HG03571 (cell line): Measurements from ENCODE around the gene ANKRD27.
"Not testable (repeated sequence)": the region's sequence is repeated elsewhere in the genome, so short reads cannot be mapped to it uniquely, and the experiment has no call there.

Experiments
- ATAC-seq: cut with Tn5 transposase; IDR thresholded peaks from one replicate; pipeline ENCODE4 v1.9.1; 2021; ENCODE audit not compliant: unreplicated experiment

Gene ANKRD27

DNA sequence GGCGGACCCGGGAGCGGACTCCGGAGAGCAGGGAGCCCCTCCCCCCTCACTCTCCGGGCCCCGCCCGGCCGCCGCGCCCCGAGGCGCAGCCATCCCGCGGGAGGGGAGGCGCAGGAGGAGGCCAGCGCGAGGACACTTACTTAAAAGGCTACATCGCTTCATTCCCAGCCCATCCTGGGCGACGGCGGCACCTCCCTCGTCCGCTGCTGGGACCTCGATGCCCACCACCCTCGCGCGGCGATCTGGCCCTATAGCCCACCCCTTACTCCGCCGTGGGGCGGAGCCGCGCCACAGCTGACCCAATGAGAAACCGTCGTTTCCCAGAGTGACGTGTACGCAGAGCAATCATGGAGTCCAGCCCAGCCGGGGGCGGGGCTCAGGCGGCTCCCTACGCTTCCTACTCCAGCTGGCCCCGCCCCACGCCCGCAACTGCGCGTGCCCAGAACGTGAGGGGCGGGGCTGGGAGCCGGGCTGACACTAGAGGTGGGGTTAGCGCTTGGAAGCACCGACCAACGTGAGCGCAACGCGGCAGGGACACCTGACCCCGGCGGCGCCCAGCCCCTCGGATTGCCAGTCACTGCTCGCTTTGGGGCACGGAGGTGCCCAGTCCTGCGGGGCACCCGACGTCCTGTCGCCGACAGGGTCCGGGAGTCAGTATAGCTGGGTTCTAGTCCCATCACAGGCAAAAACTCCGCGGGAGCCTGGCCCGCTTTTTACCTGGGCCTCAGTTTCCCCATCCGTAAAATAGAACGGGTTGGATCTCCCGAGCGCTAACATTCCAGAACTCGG lies at the start of gene ANKRD27:
Gene ANKRD27 (minus strand): TSS at position 250 of the 789 bp plus-strand sequence. CDS start 16,165 bp downstream, outside the sequence.
- peak; percentile 96 for ATAC-seq

DNA sequence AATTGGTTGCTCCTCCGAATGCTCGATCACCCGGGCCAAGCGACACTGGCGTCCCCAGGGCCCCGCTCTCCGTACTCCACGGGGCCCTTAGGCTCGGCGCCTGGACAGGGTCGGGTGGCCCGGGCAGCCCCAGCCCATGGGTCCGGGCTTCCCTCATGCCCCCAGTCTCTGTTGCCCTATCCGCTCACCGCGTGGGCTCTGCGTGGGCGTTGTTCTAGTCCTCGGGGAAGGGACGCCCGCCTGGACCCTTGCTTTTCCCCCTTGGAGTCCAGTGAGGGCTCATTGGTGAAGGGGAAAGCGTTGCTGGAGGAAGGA lies 45.9 kb upstream of the ANKRD27 start:
- ATAC-seq, result no peak

DNA sequence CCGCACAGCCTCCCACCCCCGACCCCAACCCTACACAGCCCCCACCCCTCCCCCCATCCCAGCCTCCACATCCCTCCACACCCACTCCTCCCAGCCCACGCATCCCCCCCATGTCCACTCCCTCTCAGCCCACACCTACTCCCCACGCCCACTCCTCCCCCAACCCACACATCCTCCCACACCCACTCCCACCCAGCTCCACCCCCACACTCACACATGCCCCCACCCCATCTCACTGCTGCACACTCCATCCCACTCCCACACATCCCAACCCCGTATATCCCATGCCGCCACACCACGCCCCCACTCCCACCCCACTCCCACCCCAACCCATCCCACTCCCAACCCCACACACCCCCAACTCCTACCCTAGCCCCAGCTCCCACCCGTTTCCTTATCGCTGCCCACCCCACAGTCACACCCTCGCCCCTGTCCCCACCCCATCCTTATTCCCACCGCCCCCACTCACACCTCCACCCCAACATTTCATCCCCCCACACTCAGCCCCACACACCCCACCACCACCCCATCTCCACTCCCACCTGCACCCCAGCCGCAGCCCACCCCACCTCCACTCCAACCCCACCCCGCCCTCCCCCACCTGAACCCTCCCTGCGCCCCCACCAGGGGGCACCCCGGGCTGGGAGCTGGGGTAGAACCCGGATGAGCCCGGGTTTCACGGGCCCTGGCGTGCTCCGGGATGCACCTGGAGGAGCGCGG lies 45.4 kb upstream of the ANKRD27 start:
- ATAC-seq, result no peak

DNA sequence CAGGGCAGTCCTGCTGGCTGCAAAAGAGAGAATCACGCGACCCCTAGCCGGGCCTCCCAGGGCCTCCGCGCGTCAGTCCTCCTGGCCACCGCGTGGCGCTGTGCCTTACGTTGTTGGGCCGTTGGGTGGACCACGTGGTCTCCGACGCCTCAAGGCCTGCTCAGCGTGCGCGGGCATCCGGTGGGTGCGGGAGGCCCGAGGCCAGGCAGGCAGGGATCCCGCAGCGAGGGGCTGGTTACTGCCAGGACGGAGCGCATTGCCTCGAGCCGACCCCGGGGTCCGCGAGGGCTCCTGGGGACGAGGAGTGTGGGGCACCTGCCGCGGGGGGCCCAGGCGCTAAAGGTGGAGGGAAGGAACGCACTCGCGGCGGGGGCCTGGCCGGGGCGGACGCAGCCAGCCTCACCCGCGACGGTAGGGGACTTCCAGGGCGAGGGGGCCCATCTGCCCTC lies 44.7 kb upstream of the ANKRD27 start, which contains the start of gene TDRD12:
Gene TDRD12 (plus strand): TSS at position 157 of the 449 bp plus-strand sequence. CDS start 306 bp downstream, outside the sequence.
- no peak for ATAC-seq

DNA sequence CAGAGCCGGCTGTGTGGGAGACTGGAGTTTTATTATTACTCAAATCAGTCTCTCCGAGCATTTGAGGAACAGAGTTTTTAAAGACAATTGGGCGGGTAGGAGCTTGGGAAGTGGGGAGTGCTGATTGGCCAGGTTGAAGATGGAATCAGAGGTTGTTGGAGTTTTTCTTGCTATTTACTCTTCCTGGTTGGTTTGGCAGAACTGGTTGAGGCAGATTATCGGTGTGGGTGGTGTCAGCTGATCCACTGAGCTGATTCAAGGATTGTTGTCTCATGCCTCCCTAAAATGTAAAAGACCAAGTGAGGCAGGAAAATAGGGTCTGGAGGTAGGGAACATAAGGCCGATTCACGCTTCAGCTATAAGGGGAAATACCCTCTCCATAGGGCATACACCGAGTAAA lies 43.3 kb upstream of the ANKRD27 start:
- no peak for ATAC-seq

DNA sequence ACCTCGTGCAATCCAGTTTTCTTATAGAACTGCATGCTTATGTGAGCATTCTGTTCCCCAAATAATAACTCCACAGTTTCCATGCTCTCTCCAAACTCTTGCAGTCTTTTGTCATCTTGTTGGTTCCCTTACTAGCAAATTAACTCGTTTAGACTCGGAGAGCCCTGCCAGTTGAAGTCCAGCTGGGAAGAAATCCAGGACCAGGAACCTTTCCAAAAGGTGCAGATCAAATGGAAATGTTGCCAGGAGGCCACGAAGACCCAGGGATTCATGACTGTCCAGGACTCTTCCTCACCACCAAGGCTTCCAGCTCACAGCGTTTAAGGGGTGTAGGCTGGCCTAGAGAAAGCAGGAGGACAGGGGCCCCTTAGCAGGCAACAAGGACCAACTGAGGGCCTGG lies 42.5 kb upstream of the ANKRD27 start:
- ATAC-seq, result no peak

DNA sequence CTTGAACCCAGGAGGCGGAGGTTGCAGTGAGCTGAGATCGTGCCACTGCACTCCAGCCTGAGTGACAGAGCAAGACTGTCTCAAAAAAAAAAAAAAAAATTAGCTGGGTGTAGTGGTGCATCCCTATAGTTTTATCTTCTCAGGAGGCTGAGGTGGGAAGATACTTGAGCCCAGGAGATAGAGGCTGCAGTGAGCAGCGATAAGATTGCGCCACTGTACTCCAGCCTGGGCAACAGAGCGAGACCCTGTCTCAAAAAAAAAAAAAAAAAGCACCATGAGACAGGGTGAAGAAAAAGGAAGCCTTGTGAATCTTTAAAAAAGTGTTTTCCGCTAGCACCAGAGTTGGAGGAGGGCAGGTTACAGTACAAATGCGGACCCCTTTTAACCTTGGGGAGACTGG lies 41.2 kb upstream of the ANKRD27 start:
- ATAC-seq, result not testable (repeated sequence)

DNA sequence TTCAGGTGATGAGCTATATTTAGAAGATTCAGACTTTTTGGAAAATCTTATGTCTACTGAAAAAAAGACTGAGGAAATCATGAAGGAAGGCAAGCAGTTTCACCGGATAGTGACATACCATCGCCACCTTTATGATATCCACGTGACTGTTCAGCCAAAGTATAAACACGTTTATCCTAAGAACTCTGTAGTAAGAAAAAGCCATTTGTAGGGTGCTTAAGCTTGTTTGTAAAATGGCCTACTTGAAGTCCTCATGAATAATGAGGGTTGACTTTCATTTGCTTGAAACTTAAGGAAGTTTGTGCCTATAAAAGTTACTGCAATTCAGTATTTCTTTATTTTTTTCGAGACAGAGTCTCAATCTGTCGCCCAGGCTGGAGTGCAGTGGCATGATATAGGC lies 36.8 kb upstream of the ANKRD27 start:
- no peak for ATAC-seq

DNA sequence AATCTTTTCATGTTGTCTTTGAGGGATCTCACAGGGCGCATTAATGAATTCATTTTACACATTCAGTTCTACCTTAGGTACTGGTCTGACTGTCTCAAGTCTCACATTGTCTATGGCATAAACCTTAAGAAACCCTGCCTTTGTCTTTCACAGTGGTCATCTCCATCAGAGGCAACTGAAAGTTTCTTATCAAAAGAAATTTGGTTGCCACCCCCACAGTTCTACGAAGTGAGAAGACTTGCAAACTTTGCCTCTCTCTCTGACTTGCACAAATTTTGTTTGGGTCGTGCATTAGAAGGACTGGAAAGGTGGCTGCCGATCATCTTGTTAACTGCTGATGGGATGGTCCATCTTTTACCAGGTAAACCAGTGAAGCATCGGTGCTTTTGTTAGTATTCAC lies 34.1 kb upstream of the ANKRD27 start:
- ATAC-seq, result no peak

DNA sequence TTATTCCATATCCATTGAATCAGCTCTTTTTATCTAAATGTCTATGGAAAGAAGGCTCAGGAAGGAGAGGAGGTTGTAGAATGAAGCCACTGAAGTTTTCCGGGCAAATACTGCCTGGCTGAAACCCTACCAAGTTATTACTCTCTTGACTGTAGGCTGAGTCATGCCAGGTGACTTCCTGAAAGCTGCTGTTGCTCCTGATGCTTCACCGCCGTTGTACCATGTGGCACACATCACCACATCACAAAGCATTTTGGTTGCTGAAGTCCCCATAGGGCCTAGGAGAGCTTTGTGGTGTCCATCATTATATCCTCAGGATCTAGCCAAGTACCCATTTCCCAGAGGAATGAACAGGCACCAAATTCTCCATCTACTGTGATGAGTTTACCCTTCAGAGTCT lies 33.5 kb upstream of the ANKRD27 start:
- ATAC-seq, result no peak

DNA sequence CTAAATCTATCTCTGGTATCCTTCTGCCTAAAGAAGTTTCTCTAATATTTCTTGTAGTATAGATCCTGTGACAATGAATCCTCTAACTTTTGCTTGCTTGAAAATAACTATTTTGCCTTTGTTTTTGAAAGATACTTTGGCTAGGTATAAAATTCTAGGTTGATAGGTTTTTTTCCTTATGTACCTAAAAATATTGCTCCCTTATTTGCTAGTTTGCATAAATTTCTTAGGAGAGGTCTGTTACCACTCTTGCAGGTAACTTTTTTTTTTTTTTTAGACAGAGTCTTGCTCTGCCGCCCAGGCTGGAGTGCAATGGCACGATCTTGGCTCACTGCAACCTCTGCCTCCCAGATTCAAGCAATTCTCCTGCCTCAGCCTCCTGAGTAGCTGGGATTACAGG lies 29.0 kb upstream of the ANKRD27 start:
- not testable (repeated sequence) for ATAC-seq

DNA sequence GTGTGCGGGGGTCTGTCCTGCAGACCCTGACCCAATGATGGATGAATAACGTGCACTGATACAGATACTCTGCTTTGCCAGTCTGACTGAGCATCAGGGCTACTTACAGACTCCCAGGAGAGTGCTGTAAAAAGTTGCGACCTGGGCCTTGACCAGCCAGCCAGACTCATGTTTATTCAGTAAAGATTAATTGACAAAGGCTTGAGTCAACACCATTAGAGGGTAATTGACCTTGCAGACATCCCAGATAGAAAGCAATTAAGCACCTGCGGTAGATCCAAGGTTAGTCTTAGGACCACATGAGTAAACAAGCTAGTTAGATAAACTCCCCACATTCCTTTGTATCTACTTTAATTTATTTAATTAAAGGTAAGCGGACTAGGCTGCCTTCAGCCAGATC lies 27.0 kb upstream of the ANKRD27 start:
- no peak for ATAC-seq

DNA sequence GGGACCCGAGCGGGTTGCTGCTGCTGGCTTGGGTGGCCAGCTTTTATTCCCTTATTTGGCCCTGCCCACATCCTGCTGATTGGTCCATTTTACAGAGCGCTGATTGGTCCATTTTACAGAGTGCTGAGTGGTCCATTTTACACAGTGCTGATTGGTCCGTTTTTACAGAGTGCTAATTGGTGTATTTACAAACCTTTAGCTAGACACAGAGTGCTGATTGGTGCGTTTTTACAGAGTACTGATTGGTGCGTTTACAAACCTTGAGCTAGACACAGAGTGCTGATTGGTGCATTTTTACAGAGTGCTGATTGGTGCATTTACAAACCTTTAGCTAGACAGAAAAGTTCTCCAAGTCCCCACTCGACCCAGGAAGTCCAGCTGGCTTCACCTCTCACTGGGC lies 25.1 kb upstream of the ANKRD27 start:
- not testable (repeated sequence) for ATAC-seq

DNA sequence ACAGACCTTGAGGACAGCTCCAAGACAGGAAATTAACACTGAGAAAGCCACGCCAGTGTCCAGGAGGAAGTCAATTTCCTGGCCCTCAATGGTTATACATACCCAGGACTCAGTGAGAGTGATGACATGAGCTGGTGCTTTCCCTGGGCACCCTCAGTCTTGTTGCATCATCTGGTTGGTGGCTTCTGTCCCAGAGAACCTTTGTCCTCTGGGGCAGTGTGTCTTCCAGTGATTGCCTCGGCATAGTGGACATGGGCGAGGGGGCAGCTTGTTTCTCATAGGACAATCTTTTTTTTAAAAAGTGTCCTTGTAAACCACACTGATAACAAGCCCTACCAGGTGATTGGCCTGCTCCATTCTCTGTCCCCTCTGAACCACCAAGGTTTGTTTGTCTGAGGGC lies 21.8 kb upstream of the ANKRD27 start:
- not testable (repeated sequence) for ATAC-seq

DNA sequence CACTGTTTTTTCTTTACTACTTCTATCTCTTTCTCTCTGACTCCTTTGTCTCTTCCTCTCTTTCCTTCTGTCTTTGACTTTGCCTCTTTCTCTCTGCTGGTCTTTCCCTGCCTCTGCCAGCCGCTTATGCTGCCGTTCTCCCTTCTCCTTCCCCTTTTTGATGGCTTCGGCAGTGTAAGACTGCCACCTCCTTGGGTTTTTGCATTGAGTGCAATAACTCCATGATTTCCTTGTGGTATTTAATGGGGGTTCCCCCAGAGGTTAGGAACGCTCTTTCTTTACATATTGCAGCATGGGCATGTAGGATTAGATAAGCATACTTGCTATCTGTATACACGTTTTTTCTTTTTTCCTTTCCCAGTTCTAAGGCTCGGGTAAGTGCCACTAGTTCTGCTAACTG lies 20.5 kb upstream of the ANKRD27 start:
- not testable (repeated sequence) for ATAC-seq

DNA sequence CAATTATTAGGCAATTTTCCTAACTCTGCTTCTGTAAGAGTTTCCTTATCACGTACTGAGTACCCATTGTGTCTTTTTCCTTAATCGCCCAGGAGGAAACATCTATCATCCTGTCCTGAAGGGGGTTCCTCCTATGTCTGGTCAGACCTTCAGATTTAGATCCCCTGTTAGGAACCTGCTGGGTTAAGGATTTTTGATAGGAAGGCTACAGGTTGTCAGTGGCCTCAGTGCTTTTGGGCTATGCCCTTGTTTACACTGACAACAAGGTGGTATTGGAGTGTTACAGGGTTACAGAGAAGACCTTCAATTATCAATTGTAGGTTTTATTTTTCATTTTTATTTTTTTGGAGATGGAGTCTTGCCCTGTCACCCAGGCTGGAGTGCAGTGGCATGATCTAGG lies 19.9 kb upstream of the ANKRD27 start:
- ATAC-seq, result not testable (repeated sequence)

DNA sequence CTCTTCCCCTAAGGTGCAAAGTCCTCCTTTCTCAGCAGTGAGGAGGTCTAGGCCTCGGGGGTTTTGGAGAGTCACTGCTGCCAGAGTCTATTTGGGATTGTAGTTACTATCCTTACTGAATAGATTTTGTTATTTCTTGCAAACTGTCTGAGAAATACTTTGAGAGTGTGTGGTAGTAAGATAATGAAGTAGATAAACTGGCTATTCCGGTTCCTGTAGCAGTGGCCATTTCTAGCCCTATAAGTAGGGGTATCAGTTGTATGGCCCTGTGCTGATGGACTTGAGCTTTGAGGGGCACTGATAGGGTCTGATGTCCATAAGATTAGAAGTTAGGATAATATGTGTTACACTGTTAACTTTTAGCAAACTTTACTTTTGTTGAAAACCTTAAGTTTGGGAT lies 19.3 kb upstream of the ANKRD27 start:
- not testable (repeated sequence) for ATAC-seq

DNA sequence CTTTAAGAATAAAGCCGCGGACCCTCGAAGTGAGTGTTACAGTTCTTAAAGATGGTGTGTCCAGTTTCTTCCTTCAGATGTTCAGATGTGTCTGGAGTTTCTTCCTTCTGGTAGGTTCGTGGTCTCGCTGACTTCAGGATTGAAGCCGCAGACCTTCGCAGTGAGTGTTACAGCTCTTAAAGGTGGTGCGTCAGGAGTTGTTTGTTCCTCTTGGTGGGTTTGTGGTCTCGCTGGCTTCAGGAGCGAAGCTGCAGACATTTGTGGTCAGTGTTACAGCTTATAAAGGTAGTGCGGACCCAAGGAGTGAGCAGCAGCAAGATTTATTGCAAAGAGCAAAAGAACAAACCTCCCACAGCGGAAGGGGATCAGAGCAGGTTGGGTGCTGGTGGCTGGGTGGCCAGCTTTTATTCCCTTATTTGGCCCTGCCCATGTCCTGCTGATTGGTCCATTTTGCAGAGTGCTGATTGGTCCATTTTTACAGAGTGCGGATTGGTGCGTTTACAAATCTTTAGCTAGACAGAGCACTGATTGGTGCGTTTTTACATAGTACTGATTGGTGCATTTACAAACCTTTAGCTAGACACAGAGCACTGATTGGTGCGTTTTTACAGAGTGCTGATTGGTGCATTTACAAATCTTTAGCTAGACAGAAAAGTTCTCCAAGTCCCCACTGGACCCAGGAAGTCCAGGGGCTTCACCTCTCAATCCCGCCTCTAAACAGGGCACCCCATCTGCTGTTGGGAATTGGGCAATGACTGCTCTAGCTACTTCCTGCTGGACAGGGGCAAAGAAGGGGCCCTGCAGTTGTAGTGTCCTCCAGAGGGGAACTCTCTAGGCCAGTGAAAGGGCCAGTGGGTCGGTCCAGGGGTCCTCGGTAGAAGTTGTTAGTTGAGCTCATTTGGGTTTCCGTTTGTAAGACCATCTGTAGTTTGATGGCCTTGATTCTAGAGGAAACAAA lies 18.4 kb upstream of the ANKRD27 start:
- not testable (repeated sequence) for ATAC-seq

DNA sequence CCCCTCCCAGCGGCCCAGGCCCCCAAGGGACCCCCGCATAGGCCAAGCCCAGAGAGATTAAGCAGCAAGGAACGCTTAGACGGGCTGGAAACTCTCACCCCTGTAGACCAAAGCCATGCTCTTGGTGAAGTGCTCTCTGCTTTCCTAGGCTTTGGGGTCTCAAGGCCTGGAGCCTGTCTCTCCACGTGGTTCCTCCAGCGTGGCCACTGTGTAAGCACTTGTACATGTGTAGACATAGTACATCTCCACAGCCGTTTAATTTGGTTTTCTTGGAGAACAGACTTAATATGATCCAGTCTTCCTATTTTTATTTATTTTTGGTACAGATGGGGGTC lies 17.7 kb upstream of the ANKRD27 start:
- ATAC-seq, result no peak

DNA sequence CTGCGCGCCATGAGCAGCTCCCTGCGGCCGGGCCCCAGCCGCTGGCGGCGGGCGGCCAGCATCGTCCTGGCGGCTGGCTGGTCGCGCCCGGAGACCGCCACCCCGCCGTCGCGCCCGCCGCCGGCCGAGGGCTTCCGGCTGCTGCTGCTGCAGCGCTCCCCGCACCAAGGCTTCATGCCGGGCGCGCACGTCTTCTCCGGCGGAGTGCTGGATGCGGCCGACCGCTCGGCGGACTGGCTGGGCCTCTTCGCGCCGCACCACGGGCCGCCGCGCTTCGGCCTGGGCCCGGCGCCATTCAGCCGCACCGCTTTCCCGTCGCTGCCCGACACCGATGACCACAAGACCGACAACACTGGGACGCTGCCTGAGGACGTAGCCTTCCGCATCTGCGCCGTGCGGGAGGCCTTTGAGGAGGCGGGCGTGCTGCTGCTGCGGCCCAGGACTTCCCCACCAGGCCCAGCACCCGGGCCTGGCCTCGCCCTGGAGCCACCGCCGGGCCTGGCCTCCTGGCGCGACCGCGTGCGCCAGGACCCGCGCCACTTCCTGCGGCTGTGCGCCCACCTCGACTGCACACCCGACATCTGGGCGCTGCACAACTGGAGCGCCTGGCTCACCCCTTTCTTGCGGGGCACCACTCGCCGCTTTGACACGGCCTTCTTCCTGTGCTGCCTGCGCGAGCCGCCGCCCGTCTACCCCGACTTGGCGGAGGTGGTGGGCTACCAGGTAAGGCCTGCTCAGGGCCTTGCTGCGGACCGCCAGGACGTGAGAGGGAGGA lies 17.2 kb upstream of the ANKRD27 start:
- peak; percentile 66 for ATAC-seq
